Measurements from ENCODE around the gene TFCP2. TPM values are rescaled to one million over a fixed set of nuclear protein-coding genes. Genes with fewer than 3 reads are reported as not detected.

TFCP2 gene
- total RNA-seq, 1 experiment from 2014 or later = 33.9 TPM

DNA sequence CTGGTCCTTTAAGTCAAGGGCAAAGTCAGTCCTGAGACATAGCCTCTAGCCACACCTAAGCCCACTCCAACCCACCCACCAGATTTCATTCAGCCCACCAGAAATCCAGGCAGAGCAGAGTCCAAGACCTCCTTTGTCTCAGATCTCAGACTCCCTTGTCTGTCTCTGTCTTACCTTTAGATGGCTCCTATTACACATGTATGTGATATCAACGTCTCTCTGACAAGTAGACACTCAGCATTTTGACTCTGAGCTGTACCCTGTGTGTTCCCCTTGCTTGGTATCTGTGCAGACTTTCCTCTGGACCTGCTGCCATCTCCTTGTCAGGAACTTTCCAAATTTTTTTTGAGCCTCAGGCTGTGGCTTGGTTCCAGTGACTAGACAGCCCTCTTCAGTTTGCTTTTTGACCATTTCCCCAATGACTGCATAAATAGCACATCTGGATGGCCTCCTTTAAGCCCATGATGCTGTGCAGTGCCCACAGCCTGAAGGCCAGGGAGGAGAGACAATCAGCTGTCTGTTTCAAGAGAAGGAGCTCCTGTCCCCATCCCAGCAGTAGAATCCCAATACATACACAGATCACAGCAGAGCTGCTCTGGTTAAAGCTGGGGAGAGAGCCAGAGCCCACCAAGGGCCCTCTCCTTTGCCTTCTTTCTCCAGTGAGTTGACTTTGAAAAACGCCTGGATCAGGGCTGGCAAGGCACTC, 37.9 kb upstream of the TFCP2 start:
- no peaks in the 10 kb centered on the region for H3K36me3 ChIP-seq (ENCODE audit: control insufficient read depth, insufficient read depth, low read length)
- 0 out of 2 replicates have a peak, but pooled peaks have one; percentile 33 for ATAC-seq
- no peaks in the 10 kb centered on the region for H3K9me3 ChIP-seq (ENCODE audit: control insufficient read depth, insufficient read depth, low read depth, low read length)
- POLR2A ChIA-PET = no interaction called here
- no peaks in the 10 kb centered on the region for H3K4me1 ChIP-seq (ENCODE audit: control insufficient read depth, insufficient read depth, low read length)
- CTCF ChIA-PET = no interaction called here
- no peaks in the 10 kb centered on the region for H3K27me3 ChIP-seq (ENCODE audit: control insufficient read depth, insufficient read depth, low read length)
- no TSS peak for BruUV-seq (replicated peaks)
- TF ChIP-seq, protein P1, sequence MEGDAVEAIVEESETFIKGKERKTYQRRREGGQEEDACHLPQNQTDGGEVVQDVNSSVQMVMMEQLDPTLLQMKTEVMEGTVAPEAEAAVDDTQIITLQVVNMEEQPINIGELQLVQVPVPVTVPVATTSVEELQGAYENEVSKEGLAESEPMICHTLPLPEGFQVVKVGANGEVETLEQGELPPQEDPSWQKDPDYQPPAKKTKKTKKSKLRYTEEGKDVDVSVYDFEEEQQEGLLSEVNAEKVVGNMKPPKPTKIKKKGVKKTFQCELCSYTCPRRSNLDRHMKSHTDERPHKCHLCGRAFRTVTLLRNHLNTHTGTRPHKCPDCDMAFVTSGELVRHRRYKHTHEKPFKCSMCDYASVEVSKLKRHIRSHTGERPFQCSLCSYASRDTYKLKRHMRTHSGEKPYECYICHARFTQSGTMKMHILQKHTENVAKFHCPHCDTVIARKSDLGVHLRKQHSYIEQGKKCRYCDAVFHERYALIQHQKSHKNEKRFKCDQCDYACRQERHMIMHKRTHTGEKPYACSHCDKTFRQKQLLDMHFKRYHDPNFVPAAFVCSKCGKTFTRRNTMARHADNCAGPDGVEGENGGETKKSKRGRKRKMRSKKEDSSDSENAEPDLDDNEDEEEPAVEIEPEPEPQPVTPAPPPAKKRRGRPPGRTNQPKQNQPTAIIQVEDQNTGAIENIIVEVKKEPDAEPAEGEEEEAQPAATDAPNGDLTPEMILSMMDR (IDR thresholded peaks at IDR 0.05) = no peak
- TF ChIP-seq, protein P2, sequence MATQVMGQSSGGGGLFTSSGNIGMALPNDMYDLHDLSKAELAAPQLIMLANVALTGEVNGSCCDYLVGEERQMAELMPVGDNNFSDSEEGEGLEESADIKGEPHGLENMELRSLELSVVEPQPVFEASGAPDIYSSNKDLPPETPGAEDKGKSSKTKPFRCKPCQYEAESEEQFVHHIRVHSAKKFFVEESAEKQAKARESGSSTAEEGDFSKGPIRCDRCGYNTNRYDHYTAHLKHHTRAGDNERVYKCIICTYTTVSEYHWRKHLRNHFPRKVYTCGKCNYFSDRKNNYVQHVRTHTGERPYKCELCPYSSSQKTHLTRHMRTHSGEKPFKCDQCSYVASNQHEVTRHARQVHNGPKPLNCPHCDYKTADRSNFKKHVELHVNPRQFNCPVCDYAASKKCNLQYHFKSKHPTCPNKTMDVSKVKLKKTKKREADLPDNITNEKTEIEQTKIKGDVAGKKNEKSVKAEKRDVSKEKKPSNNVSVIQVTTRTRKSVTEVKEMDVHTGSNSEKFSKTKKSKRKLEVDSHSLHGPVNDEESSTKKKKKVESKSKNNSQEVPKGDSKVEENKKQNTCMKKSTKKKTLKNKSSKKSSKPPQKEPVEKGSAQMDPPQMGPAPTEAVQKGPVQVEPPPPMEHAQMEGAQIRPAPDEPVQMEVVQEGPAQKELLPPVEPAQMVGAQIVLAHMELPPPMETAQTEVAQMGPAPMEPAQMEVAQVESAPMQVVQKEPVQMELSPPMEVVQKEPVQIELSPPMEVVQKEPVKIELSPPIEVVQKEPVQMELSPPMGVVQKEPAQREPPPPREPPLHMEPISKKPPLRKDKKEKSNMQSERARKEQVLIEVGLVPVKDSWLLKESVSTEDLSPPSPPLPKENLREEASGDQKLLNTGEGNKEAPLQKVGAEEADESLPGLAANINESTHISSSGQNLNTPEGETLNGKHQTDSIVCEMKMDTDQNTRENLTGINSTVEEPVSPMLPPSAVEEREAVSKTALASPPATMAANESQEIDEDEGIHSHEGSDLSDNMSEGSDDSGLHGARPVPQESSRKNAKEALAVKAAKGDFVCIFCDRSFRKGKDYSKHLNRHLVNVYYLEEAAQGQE (IDR thresholded peaks at IDR 0.05; ENCODE audit: insufficient read depth in 1 of 2, low read depth in 2 of 2, low read length in 1 of 2) = no peak
- TF ChIP-seq POLR2AphosphoS5 (IDR thresholded peaks at IDR 0.05; ENCODE audit: low read depth, low read length) (no peak), TCF7L2 (IDR thresholded peaks at IDR 0.05; ENCODE audit: low read depth, low read length) (no peak)
- intact Hi-C loops (cut with micrococcal nuclease; ENCODE audit: unreplicated experiment) (no loop called here), in situ Hi-C loops (cut with HindIII; ENCODE audit: low pct_unique_long_range_greater_than_20kb, low sequenced_read_pairs) (no loop called here)
- DNase-seq (ENCODE audit: low read depth, low spot score) = no peak
- no peak overlapping the region for H3K4me3 ChIP-seq (ENCODE audit: low read depth in 2 of 2, low read length in 2 of 2)
- no peak overlapping the region for H3K27ac ChIP-seq (ENCODE audit: low read length)

GRCh38 chr12:51209259-51209658, 36.3 kb upstream of the TFCP2 start:
- H3K27ac ChIP-seq (ENCODE audit: low read length) = no peak overlapping the region
- DNase-seq (ENCODE audit: low read depth, low spot score) (no peak), ATAC-seq (no peak)
- intact Hi-C loops (cut with micrococcal nuclease; ENCODE audit: unreplicated experiment) = no loop called here
- BruUV-seq (replicated peaks) = TSS peak; percentile 53
- TF ChIP-seq, protein P2 (IDR thresholded peaks at IDR 0.05; ENCODE audit: insufficient read depth in 1 of 2, low read depth in 2 of 2, low read length in 1 of 2) = no peak
- TF ChIP-seq SIN3A (IDR thresholded peaks at IDR 0.05; ENCODE audit: borderline replicate concordance, insufficient read depth, low read depth, low read length) (no peak), TCF7L2 (IDR thresholded peaks at IDR 0.05; ENCODE audit: low read depth, low read length) (no peak), POLR2AphosphoS5 (IDR thresholded peaks at IDR 0.05; ENCODE audit: low read depth, low read length) (no peak)
- TF ChIP-seq, protein P1 (IDR thresholded peaks at IDR 0.05) = no peak
- ChIA-PET CTCF (no interaction called here), POLR2A (no interaction called here)
- H3K4me1 ChIP-seq (ENCODE audit: control insufficient read depth, insufficient read depth, low read length) = no peaks in the 10 kb centered on the region
- no peaks in the 10 kb centered on the region for H3K9me3 ChIP-seq (ENCODE audit: control insufficient read depth, insufficient read depth, low read depth, low read length)
- no peak overlapping the region for H3K4me3 ChIP-seq (ENCODE audit: low read depth in 2 of 2, low read length in 2 of 2)
- in situ Hi-C loops (cut with HindIII; ENCODE audit: low pct_unique_long_range_greater_than_20kb, low sequenced_read_pairs) = no loop called here
- H3K27me3 ChIP-seq (ENCODE audit: control insufficient read depth, insufficient read depth, low read length) = no peaks in the 10 kb centered on the region
- no peaks in the 10 kb centered on the region for H3K36me3 ChIP-seq (ENCODE audit: control insufficient read depth, insufficient read depth, low read length)

All from Panc1 (cell line).